Smooth muscle cell (in vitro differentiated cells): ENCODE measurements around the gene RRAS. TPM values are rescaled to one million over a fixed set of nuclear protein-coding genes. Genes with fewer than 3 reads are reported as not detected.

Experiments
- DNase-seq: peaks from one replicate; lab custom pipeline; 2025; ENCODE audit not compliant: unreplicated experiment; lab: John Stamatoyannopoulos, UW
- H2AFZ ChIP-seq: fragments of 200-600 bp; sonication (generic); 2 replicates; pipeline ENCODE4 v1.6.0; 2016; ENCODE audit warnings: antibody characterized with exemption, low read depth, mild to moderate bottlenecking
- H3F3A ChIP-seq: fragments of 200-600 bp; sonication (generic); 2 replicates; pipeline ENCODE4 v1.6.0; 2017; ENCODE audit warnings: antibody characterized with exemption, low read depth
- H3K27ac ChIP-seq: fragments of 200-600 bp; sonication (generic); 2 replicates; pipeline ENCODE4 v1.5.1; 2016; ENCODE audit warnings: low read depth, mild to moderate bottlenecking
- H3K27me3 ChIP-seq: fragments of 200-600 bp; sonication (generic); 2 replicates; pipeline ENCODE4 v1.6.1; 2016; ENCODE audit warnings: low read depth, mild to moderate bottlenecking
- H3K36me3 ChIP-seq: fragments of 200-600 bp; sonication (generic); 2 replicates; pipeline ENCODE4 v1.5.1; 2016; ENCODE audit warnings: low read depth
- H3K4me1 ChIP-seq: fragments of 200-600 bp; sonication (generic); 2 replicates; pipeline ENCODE4 v1.5.1; 2016; ENCODE audit warnings: low read depth
- H3K4me2 ChIP-seq: fragments of 200-600 bp; sonication (generic); 2 replicates; pipeline ENCODE4 v1.6.0; 2016; ENCODE audit warnings: mild to moderate bottlenecking
- H3K4me3 ChIP-seq: fragments of 200-600 bp; sonication (generic); 2 replicates; pipeline ENCODE4 v1.5.1; 2016; ENCODE audit warnings: mild to moderate bottlenecking
- H3K79me2 ChIP-seq: fragments of 200-600 bp; sonication (generic); 2 replicates; pipeline ENCODE4 v1.6.0; 2016; ENCODE audit warnings: low read depth, mild to moderate bottlenecking
- H3K9ac ChIP-seq: fragments of 200-600 bp; sonication (generic); 2 replicates; pipeline ENCODE4 v1.6.0; 2016; ENCODE audit warnings: low read depth
- H3K9me3 ChIP-seq: fragments of 200-600 bp; sonication (generic); replicated peaks from 2 replicates; pipeline ENCODE4 v1.5.1; 2016; ENCODE audit warnings: low read depth
- H4K20me1 ChIP-seq: fragments of 200-600 bp; sonication (generic); 2 replicates; pipeline ENCODE4 v1.6.0; 2016; ENCODE audit warnings: low read depth
- WGBS: methylation state at CpG from one replicate; pipeline ENCODE4 v1.1.7; 2016; ENCODE audit warnings: low lambda C conversion rate; 5-methylcytosine and 5-hydroxymethylcytosine counted together
- polyA plus RNA-seq: library from polyadenylated mRNA; unstranded; fragments of >200 nt; fragmentation: Nextera tagmentation; extraction: Ambion mirVana; gene quantifications from 2 replicates; pipeline ENCODE4 v1.2.1, GENCODE V29; 2016
- total RNA-seq: library from RNA; depleted of rRNA; stranded (reverse); fragments of >200 nt; gene quantifications from 2 replicates; pipeline ENCODE4 v1.2.3, GENCODE V29; 2014
- TF ChIP-seq, protein P1 (sequence below): fragments of 200-600 bp; sonication (generic); IDR thresholded peaks from 2 replicates; pipeline ENCODE4 v1.5.1; 2017; ENCODE audit warnings: borderline replicate concordance, mild to moderate bottlenecking, antibody characterized with exemption; ENCODE audit not compliant: insufficient read depth, poor library complexity, severe bottlenecking

The RRAS gene
- total and polyA plus RNA-seq, 2 experiments from 2014 or later = 86.5 to 224 TPM

DNA sequence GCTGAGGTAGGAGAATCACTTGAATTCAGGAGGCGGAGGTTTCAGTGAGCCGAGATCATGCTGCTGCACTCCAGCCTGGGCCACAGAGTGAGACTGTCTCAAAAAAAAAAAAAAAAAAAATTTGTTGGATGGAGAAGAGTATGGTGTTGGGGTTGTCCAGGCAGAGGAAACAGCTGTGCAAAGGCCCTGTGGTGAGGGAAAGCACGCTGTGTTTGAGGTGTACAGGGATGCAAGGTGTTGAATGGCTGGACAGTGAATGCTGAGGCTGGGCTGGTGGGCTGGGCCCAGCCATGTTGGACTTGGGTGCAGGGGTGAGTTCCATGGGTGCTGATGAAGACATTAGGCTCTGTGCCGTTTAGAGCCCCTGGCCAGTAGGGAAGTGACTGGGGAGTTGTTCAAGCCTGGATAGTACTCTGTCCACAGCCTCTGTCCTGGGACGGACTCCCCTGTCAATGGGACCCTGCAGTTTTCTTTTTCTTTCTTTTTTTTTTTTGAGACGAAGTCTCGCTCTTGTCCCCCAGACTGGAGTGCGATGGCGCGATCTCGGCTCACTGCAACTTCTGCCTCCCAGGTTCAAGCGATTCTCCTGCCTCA lies 30.3 kb downstream of the RRAS start:
- Histone ChIP-seq H2AFZ (no peak overlapping the region), H3K79me2 (peaks cover 88% of the 10 kb centered on the region), H3K27ac (no peak overlapping the region), H3F3A (no peaks in the 10 kb centered on the region), H3K4me1 (no peaks in the 10 kb centered on the region), H3K4me3 (no peak overlapping the region), H3K9ac (no peak overlapping the region), H3K27me3 (no peaks in the 10 kb centered on the region), H3K36me3 (no peaks in the 10 kb centered on the region), H3K9me3 (no peaks in the 10 kb centered on the region), H3K4me2 (no peak overlapping the region), H4K20me1 (peaks cover 93% of the 10 kb centered on the region)
- TF ChIP-seq, protein P1, sequence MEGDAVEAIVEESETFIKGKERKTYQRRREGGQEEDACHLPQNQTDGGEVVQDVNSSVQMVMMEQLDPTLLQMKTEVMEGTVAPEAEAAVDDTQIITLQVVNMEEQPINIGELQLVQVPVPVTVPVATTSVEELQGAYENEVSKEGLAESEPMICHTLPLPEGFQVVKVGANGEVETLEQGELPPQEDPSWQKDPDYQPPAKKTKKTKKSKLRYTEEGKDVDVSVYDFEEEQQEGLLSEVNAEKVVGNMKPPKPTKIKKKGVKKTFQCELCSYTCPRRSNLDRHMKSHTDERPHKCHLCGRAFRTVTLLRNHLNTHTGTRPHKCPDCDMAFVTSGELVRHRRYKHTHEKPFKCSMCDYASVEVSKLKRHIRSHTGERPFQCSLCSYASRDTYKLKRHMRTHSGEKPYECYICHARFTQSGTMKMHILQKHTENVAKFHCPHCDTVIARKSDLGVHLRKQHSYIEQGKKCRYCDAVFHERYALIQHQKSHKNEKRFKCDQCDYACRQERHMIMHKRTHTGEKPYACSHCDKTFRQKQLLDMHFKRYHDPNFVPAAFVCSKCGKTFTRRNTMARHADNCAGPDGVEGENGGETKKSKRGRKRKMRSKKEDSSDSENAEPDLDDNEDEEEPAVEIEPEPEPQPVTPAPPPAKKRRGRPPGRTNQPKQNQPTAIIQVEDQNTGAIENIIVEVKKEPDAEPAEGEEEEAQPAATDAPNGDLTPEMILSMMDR = no peak
- 98% methylated on average over 12 of the region's 12 CpGs for WGBS
- DNase-seq = no peak

DNA sequence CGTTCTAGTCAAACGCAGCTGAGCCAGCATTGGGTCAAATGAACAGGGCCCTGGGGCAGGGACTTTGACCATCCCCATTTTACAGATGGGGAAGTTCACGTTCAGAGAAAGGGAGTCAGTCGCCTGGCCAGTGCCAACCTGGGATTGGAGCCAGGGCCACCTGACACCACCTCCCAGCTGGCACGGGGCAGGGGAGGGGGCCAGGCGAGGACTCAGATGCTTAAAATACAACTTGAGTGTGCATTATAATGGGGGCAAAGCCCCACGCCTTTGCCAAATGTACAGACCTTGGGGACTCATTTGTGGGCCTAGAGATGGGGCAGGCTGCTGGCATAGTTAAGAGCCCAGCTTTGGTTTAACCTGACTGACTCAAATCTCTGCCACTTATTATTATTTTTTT lies 34.3 kb downstream of the RRAS start:
- DNase-seq = no peak
- peaks cover 8% of the 10 kb centered on the region for H3K36me3 ChIP-seq
- H3K4me2 ChIP-seq = no peak overlapping the region
- no peaks in the 10 kb centered on the region for H3K27me3 ChIP-seq
- WGBS = 95% methylated on average over 7 of the region's 7 CpGs
- no peak overlapping the region for H3K4me3 ChIP-seq
- H3K9ac ChIP-seq = no peak overlapping the region
- TF ChIP-seq, protein P1 = no peak
- no peaks in the 10 kb centered on the region for H3K9me3 ChIP-seq
- peaks cover 91% of the 10 kb centered on the region for H3K79me2 ChIP-seq
- no peak overlapping the region for H2AFZ ChIP-seq
- H4K20me1 ChIP-seq = peaks cover 86% of the 10 kb centered on the region
- no peak overlapping the region for H3K27ac ChIP-seq
- H3F3A ChIP-seq = no peaks in the 10 kb centered on the region
- H3K4me1 ChIP-seq = no peaks in the 10 kb centered on the region

DNA sequence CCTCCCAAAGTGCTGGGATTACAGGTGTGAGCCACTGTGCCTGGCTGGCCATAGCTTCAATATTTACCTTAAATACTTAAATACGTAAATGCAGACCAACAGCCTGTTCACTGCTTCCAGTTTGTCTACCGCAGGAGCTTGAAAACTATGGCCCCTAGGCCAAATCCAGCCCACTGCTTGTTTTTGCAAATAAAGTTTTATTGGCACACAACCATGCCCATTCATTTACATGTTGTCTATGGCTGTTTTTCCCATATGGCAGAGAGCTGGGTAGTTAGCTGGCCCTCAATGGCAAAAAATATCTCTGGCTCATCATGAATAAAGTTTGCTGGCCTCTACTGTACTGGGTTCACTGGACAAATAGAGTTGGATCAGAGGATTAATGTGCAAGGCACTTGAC lies 37.1 kb downstream of the RRAS start:
- H3K4me1 ChIP-seq = no peaks in the 10 kb centered on the region
- H3F3A ChIP-seq = no peaks in the 10 kb centered on the region
- H3K27ac ChIP-seq = no peak overlapping the region
- peaks cover 80% of the 10 kb centered on the region for H4K20me1 ChIP-seq
- DNase-seq = no peak
- H2AFZ ChIP-seq = no peak overlapping the region
- peaks cover 8% of the 10 kb centered on the region for H3K36me3 ChIP-seq
- no peak overlapping the region for H3K9ac ChIP-seq
- TF ChIP-seq, protein P1 = no peak
- H3K4me2 ChIP-seq = no peak overlapping the region
- H3K4me3 ChIP-seq = no peak overlapping the region
- peaks cover 81% of the 10 kb centered on the region for H3K79me2 ChIP-seq
- WGBS = 100% methylated on average over 2 of the region's 2 CpGs
- no peaks in the 10 kb centered on the region for H3K9me3 ChIP-seq
- H3K27me3 ChIP-seq = no peaks in the 10 kb centered on the region

DNA sequence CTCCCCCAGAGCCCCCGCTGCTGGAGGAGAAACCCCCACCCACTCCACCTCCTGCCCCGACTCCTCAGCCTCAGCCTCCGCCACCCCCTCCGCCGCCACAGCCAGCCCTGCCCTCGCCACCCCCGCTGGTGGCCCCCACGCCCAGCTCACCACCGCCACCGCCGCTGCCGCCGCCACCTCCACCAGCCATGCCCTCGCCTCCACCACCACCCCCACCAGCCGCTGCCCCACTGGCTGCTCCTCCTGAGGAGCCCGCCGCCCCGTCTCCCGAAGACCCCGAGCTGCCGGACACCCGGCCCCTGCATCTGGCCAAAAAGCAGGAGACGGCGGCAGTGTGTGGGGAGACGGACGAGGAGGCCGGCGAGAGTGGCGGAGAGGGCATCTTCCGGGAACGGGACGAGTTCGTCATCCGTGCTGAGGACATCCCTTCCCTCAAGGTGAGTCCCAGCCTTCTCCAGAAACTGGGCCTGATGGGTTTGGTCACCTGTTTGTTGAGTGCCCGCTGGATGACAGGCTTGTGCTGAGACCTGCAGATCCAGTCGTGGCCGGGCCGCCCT lies 38.4 kb downstream of the RRAS start:
- H3K4me2 ChIP-seq = no peak overlapping the region
- DNase-seq = no peak
- H3K36me3 ChIP-seq = peaks cover 8% of the 10 kb centered on the region
- H3F3A ChIP-seq = no peaks in the 10 kb centered on the region
- H2AFZ ChIP-seq = no peak overlapping the region
- no peaks in the 10 kb centered on the region for H3K4me1 ChIP-seq
- no peak overlapping the region for H3K27ac ChIP-seq
- H3K9me3 ChIP-seq = no peaks in the 10 kb centered on the region
- H3K79me2 ChIP-seq = peaks cover 69% of the 10 kb centered on the region
- no peaks in the 10 kb centered on the region for H3K27me3 ChIP-seq
- H4K20me1 ChIP-seq = peaks cover 67% of the 10 kb centered on the region
- TF ChIP-seq, protein P1 = no peak
- 97% methylated on average over 18 of the region's 38 CpGs for WGBS
- no peak overlapping the region for H3K4me3 ChIP-seq
- no peak overlapping the region for H3K9ac ChIP-seq
